Measurements from ENCODE around the gene TEX9. TPM values are rescaled to one million over a fixed set of nuclear protein-coding genes. Genes with fewer than 3 reads are reported as not detected.

The TEX9 gene
- total and polyA plus RNA-seq, 2 of the 4 experiments (the other 2 are of a cell fraction), result 0.63 to 1.4 TPM

GRCh38 chr15:56322444-56322843, 42.8 kb upstream of the TEX9 start:
- H3K9me3 ChIP-seq (ENCODE audit: control insufficient read depth, insufficient read depth, low read length), result no peaks in the 10 kb centered on the region

More at GRCh38 chr15:56322444-56322843, 42.8 kb upstream of the TEX9 start:
- H3K4ac ChIP-seq (ENCODE audit: low read depth, low read length), result no peak overlapping the region
- H3K23ac ChIP-seq (ENCODE audit: low read depth, low read length), result no peak overlapping the region
- no peak overlapping the region for H2AFZ ChIP-seq (replicated peaks; ENCODE audit: low read length, poor library complexity)
- H3K36me3 ChIP-seq (ENCODE audit: control insufficient read depth, insufficient read depth, low read length), result no peaks in the 10 kb centered on the region
- H3K79me1 ChIP-seq (ENCODE audit: low read depth in 1 of 2, low read length in 2 of 2), result no peaks in the 10 kb centered on the region
- H3K18ac ChIP-seq (ENCODE audit: low read depth, low read length), result no peak overlapping the region
- H2BK120ac ChIP-seq (ENCODE audit: low read depth, low read length), result no peak overlapping the region
- no peak overlapping the region for H3K56ac ChIP-seq (ENCODE audit: extremely low read depth, insufficient read depth, low read length)
- dilution Hi-C loops (cut with HindIII; ENCODE audit: low sequenced_read_pairs, unreplicated experiment), result no loop called here
- no peak overlapping the region for H3K4me2 ChIP-seq (ENCODE audit: low read depth, low read length)
- no peak overlapping the region for H2BK5ac ChIP-seq (ENCODE audit: low read depth, low read length, poor library complexity, severe bottlenecking)
- no TSS peak for BruUV-seq (replicated peaks)
- no peak overlapping the region for H3K9ac ChIP-seq (ENCODE audit: low read depth, low read length)
- H3K27me3 ChIP-seq (ENCODE audit: control insufficient read depth, insufficient read depth, low read length), result no peaks in the 10 kb centered on the region
- POLR2A ChIA-PET (ENCODE audit: unreplicated experiment), result no interaction called here
- H2BK20ac ChIP-seq (ENCODE audit: low read depth, low read length), result no peak overlapping the region
- TF ChIP-seq, protein P1, sequence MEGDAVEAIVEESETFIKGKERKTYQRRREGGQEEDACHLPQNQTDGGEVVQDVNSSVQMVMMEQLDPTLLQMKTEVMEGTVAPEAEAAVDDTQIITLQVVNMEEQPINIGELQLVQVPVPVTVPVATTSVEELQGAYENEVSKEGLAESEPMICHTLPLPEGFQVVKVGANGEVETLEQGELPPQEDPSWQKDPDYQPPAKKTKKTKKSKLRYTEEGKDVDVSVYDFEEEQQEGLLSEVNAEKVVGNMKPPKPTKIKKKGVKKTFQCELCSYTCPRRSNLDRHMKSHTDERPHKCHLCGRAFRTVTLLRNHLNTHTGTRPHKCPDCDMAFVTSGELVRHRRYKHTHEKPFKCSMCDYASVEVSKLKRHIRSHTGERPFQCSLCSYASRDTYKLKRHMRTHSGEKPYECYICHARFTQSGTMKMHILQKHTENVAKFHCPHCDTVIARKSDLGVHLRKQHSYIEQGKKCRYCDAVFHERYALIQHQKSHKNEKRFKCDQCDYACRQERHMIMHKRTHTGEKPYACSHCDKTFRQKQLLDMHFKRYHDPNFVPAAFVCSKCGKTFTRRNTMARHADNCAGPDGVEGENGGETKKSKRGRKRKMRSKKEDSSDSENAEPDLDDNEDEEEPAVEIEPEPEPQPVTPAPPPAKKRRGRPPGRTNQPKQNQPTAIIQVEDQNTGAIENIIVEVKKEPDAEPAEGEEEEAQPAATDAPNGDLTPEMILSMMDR (conservative IDR thresholded peaks at IDR 0.05; ENCODE audit: low read depth, low read length), result no peak
- TF ChIP-seq NFE2L2 (IDR thresholded peaks at IDR 0.05; ENCODE audit: low read depth, low read length) (no peak), CHD1 (IDR thresholded peaks at IDR 0.05; ENCODE audit: low read depth, low read length) (no peak), FOS (IDR thresholded peaks at IDR 0.05; ENCODE audit: low read depth, low read length) (no peak)
- CTCF ChIA-PET, result no interaction called here
- no peak for DNase-seq
- H2AK5ac ChIP-seq (ENCODE audit: low read depth, low read length), result no peak overlapping the region
- H3K9me1 ChIP-seq (ENCODE audit: insufficient read depth, low read length), result no peaks in the 10 kb centered on the region
- H4K20me1 ChIP-seq (ENCODE audit: insufficient read depth, low read length), result no peaks in the 10 kb centered on the region
- H3K4me1 ChIP-seq (ENCODE audit: control insufficient read depth, insufficient read depth, low read length), result no peaks in the 10 kb centered on the region
- intact Hi-C loops (cut with micrococcal nuclease), result no loop called here
- no peak overlapping the region for H4K8ac ChIP-seq (ENCODE audit: low read depth in 2 of 2, low read length in 2 of 2)
- H4K5ac ChIP-seq (ENCODE audit: low read depth, low read length), result no peak overlapping the region
- no peak overlapping the region for H3K4me3 ChIP-seq (ENCODE audit: insufficient read depth, low read depth, low read length)
- H2BK15ac ChIP-seq (ENCODE audit: low read depth, low read length), result no peak overlapping the region
- H3K14ac ChIP-seq (replicated peaks; ENCODE audit: low read depth, low read length), result no peak overlapping the region
- H2AK9ac ChIP-seq (replicated peaks; ENCODE audit: low read depth, low read length, poor library complexity), result no peak overlapping the region
- WGBS, 2 experiments (ENCODE audit: extremely low coverage in 2 of 2, insufficient read length in 1 of 2), result no CpG with 5 or more reads among the region's 2 CpGs
- ATAC-seq (ENCODE audit: low read depth), result no peak
- no peak overlapping the region for H4K91ac ChIP-seq (ENCODE audit: insufficient read depth, low read depth, low read length)
- in situ Hi-C loops (cut with MboI; ENCODE audit: low sequenced_read_pairs), result no loop called here
- no peak overlapping the region for H3K27ac ChIP-seq (ENCODE audit: insufficient read depth, low read length)
